ENCODE results near the gene LPIN3.

LPIN3 gene

DNA sequence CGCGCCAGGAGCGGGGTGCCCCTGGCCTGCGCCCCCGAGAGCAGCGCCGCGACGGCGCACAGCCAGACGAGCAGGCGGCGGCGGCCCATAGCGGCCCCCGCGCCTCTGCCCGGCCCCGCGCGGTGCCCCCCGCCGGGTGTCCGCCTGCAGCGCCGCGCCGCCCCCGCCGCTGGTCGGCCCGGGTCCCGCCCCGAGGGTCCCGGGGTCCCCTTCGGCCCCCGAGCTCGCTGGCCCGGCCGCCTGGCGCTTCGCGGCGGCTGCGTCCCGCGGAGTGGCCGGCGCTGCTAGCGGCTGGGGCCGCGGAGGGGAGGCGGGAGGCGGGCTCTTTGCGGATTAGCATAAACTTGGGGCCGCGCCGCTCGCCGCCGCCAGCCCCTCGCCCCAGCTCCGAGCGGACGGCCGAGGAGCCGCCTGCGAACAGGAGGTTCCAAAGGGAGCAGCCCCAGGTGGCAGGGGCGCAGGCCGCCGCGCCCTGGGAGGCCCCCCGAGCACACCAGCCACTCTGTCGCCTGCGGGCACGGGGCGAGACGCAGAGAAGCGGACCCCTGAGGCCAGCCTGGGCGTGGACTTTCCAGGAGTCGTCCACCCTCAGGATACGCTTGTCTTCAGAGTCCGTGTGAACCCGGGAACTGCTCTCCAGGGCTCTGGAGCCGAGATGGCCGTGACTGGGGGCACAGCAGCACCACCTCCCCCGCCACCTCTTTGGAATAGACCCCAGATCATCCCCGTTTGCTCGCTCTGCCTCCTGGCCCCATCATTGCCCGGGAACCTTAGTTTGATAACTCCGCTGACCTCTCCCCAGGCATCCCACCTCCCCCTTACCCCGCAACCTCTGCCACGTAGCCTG lies 26.1 kb downstream of the LPIN3 start, which contains the start of gene EMILIN3:
EMILIN3 (minus strand) TSS at position 273 of the 847 bp plus-strand sequence; CDS start at position 89, 184 bp downstream.
- Histone ChIP-seq H3K4me2 (ENCODE audit: low read length) (no peak within 1 kb of the TSS), H3K27ac (ENCODE audit: low read length) (no peak within 1 kb of the TSS), H3K9ac (ENCODE audit: low read length) (no peak within 1 kb of the TSS), H3K27me3 (ENCODE audit: low read depth, low read length) (0 out of 2 replicates have a peak, but pooled peaks cover 3% of the 10 kb centered on the region), H4K20me1 (ENCODE audit: insufficient read depth, low read length) (no peaks in the 10 kb centered on the region), H2AFZ (ENCODE audit: low read depth, low read length) (no peak within 1 kb of the TSS), H3K9me3 (ENCODE audit: insufficient read depth, low read length) (no peaks in the 10 kb centered on the region), H3K36me3 (replicated peaks; ENCODE audit: low read depth, low read length) (no peaks in the 10 kb centered on the region), H3K4me3 (ENCODE audit: low read length) (no peak within 1 kb of the TSS), H3K79me2 (ENCODE audit: low read length) (no peaks in the 10 kb centered on the region), H3K4me1 (ENCODE audit: low read length) (peaks cover 15% of the 10 kb centered on the region)
- no peak for TF ChIP-seq EZH2phosphoT487 (IDR thresholded peaks at IDR 0.05; ENCODE audit: low read depth)
- TF ChIP-seq, protein P1, sequence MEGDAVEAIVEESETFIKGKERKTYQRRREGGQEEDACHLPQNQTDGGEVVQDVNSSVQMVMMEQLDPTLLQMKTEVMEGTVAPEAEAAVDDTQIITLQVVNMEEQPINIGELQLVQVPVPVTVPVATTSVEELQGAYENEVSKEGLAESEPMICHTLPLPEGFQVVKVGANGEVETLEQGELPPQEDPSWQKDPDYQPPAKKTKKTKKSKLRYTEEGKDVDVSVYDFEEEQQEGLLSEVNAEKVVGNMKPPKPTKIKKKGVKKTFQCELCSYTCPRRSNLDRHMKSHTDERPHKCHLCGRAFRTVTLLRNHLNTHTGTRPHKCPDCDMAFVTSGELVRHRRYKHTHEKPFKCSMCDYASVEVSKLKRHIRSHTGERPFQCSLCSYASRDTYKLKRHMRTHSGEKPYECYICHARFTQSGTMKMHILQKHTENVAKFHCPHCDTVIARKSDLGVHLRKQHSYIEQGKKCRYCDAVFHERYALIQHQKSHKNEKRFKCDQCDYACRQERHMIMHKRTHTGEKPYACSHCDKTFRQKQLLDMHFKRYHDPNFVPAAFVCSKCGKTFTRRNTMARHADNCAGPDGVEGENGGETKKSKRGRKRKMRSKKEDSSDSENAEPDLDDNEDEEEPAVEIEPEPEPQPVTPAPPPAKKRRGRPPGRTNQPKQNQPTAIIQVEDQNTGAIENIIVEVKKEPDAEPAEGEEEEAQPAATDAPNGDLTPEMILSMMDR (IDR thresholded peaks at IDR 0.05; ENCODE audit: low read depth, low read length): no peak

DNA sequence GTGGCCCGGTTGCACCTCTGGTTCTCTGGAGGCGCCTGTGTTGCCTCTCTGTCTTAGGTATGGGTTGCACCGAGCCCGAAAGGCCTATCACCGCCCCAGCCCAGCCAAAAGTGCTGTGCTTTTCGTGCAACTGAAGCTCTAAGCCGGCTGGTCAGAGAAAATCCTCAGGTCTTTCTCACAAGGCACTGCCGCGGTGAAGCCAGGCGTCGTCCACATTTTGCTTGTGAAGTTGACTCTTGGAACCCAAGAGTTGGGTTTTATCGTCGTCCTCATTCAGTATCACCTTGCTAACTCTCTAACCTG lies 26.7 kb downstream of the LPIN3 start:
- Histone ChIP-seq H3K4me3 (ENCODE audit: low read length) (no peak overlapping the region), H4K20me1 (ENCODE audit: insufficient read depth, low read length) (no peaks in the 10 kb centered on the region), H3K4me1 (ENCODE audit: low read length) (peaks cover 15% of the 10 kb centered on the region), H3K27ac (ENCODE audit: low read length) (no peak overlapping the region), H3K79me2 (ENCODE audit: low read length) (no peaks in the 10 kb centered on the region), H3K36me3 (replicated peaks; ENCODE audit: low read depth, low read length) (no peaks in the 10 kb centered on the region), H3K9ac (ENCODE audit: low read length) (no peak overlapping the region), H3K27me3 (ENCODE audit: low read depth, low read length) (0 out of 2 replicates have a peak, but pooled peaks cover 3% of the 10 kb centered on the region), H2AFZ (ENCODE audit: low read depth, low read length) (no peak overlapping the region), H3K4me2 (ENCODE audit: low read length) (no peak overlapping the region), H3K9me3 (ENCODE audit: insufficient read depth, low read length) (no peaks in the 10 kb centered on the region)
- TF ChIP-seq, protein P1 (IDR thresholded peaks at IDR 0.05; ENCODE audit: low read depth, low read length): no peak
- no peak for TF ChIP-seq EZH2phosphoT487 (IDR thresholded peaks at IDR 0.05; ENCODE audit: low read depth)

DNA sequence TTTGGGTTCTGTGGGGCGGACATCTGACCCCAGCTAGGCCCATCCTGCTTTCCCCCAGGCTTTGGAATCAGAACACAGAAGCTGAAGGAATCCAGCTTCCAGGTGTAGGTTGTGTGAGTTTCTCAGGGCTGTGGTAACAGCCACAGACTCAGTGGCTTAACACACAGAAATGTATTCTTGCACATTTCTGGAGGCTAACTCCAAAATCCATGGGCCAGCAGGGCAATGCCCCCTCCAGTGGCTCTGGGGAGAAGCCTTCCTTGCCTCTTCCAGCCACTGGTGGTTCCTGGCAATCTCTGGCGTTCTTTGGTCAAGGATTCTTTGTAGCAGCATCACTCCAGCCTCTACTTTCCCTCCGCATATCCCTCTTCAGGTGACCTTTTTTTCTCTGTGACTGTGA lies 27.3 kb downstream of the LPIN3 start:
- H2AFZ ChIP-seq (ENCODE audit: low read depth, low read length): no peak overlapping the region
- H3K4me1 ChIP-seq (ENCODE audit: low read length): peaks cover 15% of the 10 kb centered on the region
- no peaks in the 10 kb centered on the region for H3K36me3 ChIP-seq (replicated peaks; ENCODE audit: low read depth, low read length)
- H3K79me2 ChIP-seq (ENCODE audit: low read length): no peaks in the 10 kb centered on the region
- H3K4me2 ChIP-seq (ENCODE audit: low read length): no peak overlapping the region
- TF ChIP-seq EZH2phosphoT487 (IDR thresholded peaks at IDR 0.05; ENCODE audit: low read depth): no peak
- TF ChIP-seq, protein P1 (IDR thresholded peaks at IDR 0.05; ENCODE audit: low read depth, low read length): no peak
- no peaks in the 10 kb centered on the region for H3K9me3 ChIP-seq (ENCODE audit: insufficient read depth, low read length)
- 0 out of 2 replicates have a peak, but pooled peaks cover 4% of the 10 kb centered on the region for H3K27me3 ChIP-seq (ENCODE audit: low read depth, low read length)
- H3K9ac ChIP-seq (ENCODE audit: low read length): no peak overlapping the region
- no peak overlapping the region for H3K4me3 ChIP-seq (ENCODE audit: low read length)
- H3K27ac ChIP-seq (ENCODE audit: low read length): no peak overlapping the region
- H4K20me1 ChIP-seq (ENCODE audit: insufficient read depth, low read length): no peaks in the 10 kb centered on the region

DNA sequence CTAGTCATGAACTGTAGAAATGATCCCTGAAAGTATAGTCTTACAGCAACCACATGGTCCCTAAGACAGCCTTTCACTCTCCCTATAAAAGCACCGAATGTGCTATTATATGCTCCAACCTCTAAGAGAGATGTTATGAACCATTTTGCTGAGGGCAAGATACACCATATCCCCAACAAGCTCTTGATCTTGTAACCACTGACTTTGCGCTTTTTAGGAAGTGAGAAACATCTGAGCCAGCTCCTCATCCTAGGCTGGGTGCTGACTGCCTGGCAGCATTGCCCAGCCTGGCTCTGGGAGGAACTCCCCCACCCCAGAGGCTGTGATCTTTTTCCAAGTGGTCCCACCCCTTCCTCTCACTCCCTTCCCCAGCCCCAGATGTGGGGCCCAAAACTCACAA lies 29.1 kb downstream of the LPIN3 start:
- Histone ChIP-seq H3K9ac (ENCODE audit: low read length) (no peak overlapping the region), H3K79me2 (ENCODE audit: low read length) (no peaks in the 10 kb centered on the region), H3K9me3 (ENCODE audit: insufficient read depth, low read length) (no peaks in the 10 kb centered on the region), H3K36me3 (replicated peaks; ENCODE audit: low read depth, low read length) (no peaks in the 10 kb centered on the region), H4K20me1 (ENCODE audit: insufficient read depth, low read length) (no peaks in the 10 kb centered on the region), H3K4me2 (ENCODE audit: low read length) (peak overlapping the region; percentile 26), H3K4me1 (ENCODE audit: low read length) (peaks cover 15% of the 10 kb centered on the region), H3K27ac (ENCODE audit: low read length) (no peak overlapping the region), H2AFZ (ENCODE audit: low read depth, low read length) (no peak overlapping the region), H3K4me3 (ENCODE audit: low read length) (no peak overlapping the region), H3K27me3 (ENCODE audit: low read depth, low read length) (peaks cover 8% of the 10 kb centered on the region; the same call in 1 of the 2 replicates)
- no peak for TF ChIP-seq EZH2phosphoT487 (IDR thresholded peaks at IDR 0.05; ENCODE audit: low read depth)
- TF ChIP-seq, protein P1 (IDR thresholded peaks at IDR 0.05; ENCODE audit: low read depth, low read length): no peak
